GM12865 (cell line): ENCODE results near the gene HECW1.

ENCODE experiments used
- DNase-seq: peaks from one replicate; pipeline ENCODE4 v3.0.0; 2010; ENCODE audit warnings: low read depth
- H3K4me3 ChIP-seq: 2 replicates; pipeline ENCODE4 v1.5.1; 2011; ENCODE audit warnings: mild to moderate bottlenecking, low read depth, low read length, control low read depth
- CTCF ChIP-seq: IDR thresholded peaks from 2 replicates; pipeline ENCODE4 v1.5.1; 2011; ENCODE audit warnings: low read length, control low read depth, low read depth, inconsistent platforms; ENCODE audit not compliant: insufficient read depth; ENCODE audit errors: missing control alignments

The HECW1 gene

GRCh38 chr7:43588477-43589132 lies 476.2 kb downstream of the HECW1 start:
- H3K4me3 ChIP-seq: no peak overlapping the region
- TF ChIP-seq CTCF: no peak
- no peak for DNase-seq

- H3K4me3 ChIP-seq: no peak overlapping the region
- TF ChIP-seq CTCF: no peak
- no peak for DNase-seq
Measured at GRCh38 chr7:43589133-43589478, 476.7 kb downstream of the HECW1 start.

DNA sequence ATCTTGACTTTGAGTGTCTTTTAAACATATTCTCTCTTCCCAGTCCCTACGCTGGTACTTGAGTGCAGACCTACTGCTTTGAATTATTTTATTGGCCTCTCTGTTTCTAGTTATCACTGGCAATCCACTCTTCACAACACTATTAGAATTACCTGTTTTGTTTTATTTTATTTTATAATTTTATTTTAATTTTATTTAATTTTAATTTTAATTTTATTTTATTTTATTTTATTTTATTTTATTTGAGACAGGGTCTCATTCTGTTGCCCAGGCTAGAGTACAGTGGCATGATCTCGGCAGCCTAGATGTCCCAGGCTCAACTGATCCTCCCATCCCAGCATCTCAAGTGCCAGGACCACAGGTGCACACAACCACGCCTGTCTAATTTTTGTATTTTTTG lies 477.3 kb downstream of the HECW1 start:
- peak overlapping the region; percentile 24; the same call in 1 of the 2 replicates for H3K4me3 ChIP-seq
- no peak for DNase-seq
- TF ChIP-seq CTCF: no peak

DNA sequence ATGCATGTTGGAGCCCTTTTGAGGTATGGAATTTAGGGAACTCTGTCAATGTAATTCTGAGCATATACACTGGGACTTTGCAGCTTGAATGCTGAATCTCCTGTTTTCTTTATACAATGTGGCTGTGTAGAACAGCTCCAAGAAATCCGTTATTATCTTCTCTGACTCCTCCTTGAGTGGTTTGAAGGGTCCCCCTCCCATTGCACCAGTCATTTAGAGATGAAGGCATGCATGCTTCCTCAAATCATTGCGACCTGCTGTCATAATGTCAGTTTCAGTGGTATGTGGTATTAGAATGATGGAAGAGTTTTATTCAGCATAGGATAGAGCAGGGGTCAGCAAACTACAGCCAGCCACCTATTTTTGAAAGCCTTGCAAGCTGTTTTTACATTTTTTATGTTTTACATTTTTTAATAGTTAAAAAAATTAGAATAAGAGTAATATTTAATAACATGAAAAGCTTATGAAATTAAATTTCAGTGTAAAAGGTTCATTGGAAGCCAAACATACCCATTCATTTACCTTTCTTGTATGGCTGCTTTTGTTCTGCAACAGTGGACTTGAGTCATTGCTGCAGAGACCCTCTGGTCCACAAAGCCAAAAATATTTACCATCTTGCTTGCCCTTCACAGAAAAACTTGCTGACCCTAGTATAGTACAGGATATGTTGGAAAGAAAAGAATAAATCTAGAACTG lies 478.6 kb downstream of the HECW1 start:
- TF ChIP-seq CTCF: no peak
- H3K4me3 ChIP-seq: peak overlapping the region; percentile 33
- DNase-seq: peak; percentile 93

- no peak for TF ChIP-seq CTCF
Measured at GRCh38 chr7:43591558-43592180, 479.2 kb downstream of the HECW1 start.

DNA sequence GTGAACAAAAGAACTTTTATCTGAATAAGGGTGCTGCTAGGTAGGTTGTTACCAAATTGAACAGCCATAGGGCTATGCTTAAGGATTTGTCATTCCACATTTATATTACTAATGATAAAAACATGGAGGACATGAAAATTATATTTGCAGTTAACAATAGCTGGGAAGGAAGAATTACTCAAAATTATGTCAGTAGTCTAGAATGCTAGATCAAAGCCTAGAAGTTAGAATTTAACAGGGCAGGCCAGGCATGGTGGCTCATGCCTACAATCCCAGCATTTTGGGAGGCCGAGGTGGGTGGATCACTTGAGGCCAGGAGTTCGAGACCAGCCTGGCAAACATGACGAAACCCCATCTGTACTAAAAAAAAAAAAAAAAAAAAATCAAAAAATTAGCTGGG lies 479.9 kb downstream of the HECW1 start:
- TF ChIP-seq CTCF: no peak
- DNase-seq: no peak
- H3K4me3 ChIP-seq: no peak overlapping the region; the same call in 1 of the 2 replicates

More at GRCh38 chr7:43591558-43592180, 479.2 kb downstream of the HECW1 start:
- peak overlapping the region; percentile 33 for H3K4me3 ChIP-seq
- peak; percentile 62 for DNase-seq

GRCh38 chr7:43593010-43593409 lies 480.6 kb downstream of the HECW1 start:
- H3K4me3 ChIP-seq: no peak overlapping the region
- TF ChIP-seq CTCF: no peak
- no peak for DNase-seq
